Trophoblast cell (in vitro differentiated cells and primary cell): ENCODE measurements around the gene DGKB.

ENCODE experiments used
- DNase-seq, 2 donors: peaks; one replicate each; pipeline ENCODE4 v3.0.0-alpha.2; 2016
- H2AFZ ChIP-seq: 2 replicates; pipeline ENCODE4 v1.6.1; 2013; ENCODE audit warnings: low read length, moderate library complexity, mild to moderate bottlenecking; ENCODE audit not compliant: insufficient read depth, poor library complexity
- H2AK5ac ChIP-seq: 2 replicates; pipeline ENCODE4 v1.6.1; 2013; ENCODE audit warnings: mild to moderate bottlenecking, low read length
- H2BK120ac ChIP-seq: 2 replicates; pipeline ENCODE4 v1.6.1; 2013; ENCODE audit warnings: low read length, mild to moderate bottlenecking, moderate library complexity; ENCODE audit not compliant: insufficient read depth, poor library complexity
- H2BK12ac ChIP-seq: 2 replicates; pipeline ENCODE4 v1.6.1; 2013; ENCODE audit warnings: mild to moderate bottlenecking, low read length, moderate library complexity
- H2BK5ac ChIP-seq: 2 replicates; pipeline ENCODE4 v1.6.1; 2013; ENCODE audit warnings: low read length, low read depth, moderate library complexity, mild to moderate bottlenecking; ENCODE audit not compliant: poor library complexity
- H3K14ac ChIP-seq: 2 replicates; pipeline ENCODE4 v1.6.1; 2013; ENCODE audit warnings: mild to moderate bottlenecking, low read length
- H3K18ac ChIP-seq: 2 replicates; pipeline ENCODE4 v1.6.1; 2013; ENCODE audit warnings: mild to moderate bottlenecking, low read length
- H3K23ac ChIP-seq: 2 replicates; pipeline ENCODE4 v1.6.1; 2013; ENCODE audit warnings: low read length
- H3K27ac ChIP-seq: 2 replicates; pipeline ENCODE4 v1.5.1; 2013; ENCODE audit warnings: low read depth, mild to moderate bottlenecking, inconsistent platforms, low read length, moderate library complexity
- H3K27me3 ChIP-seq: 2 replicates; pipeline ENCODE4 v1.6.1; 2013; ENCODE audit warnings: inconsistent platforms, mild to moderate bottlenecking, low read length, moderate library complexity; ENCODE audit not compliant: insufficient read depth
- H3K36me3 ChIP-seq, 2 experiments: 1 replicate in 1 of 2; 2 replicates in 1 of 2; pipeline ENCODE4 v1.6.1; 2013; ENCODE audit warnings: low read length in 2 of 2, mild to moderate bottlenecking in 2 of 2, moderate library complexity in 1 of 2; ENCODE audit not compliant: insufficient read depth in 2 of 2, control insufficient read depth in 1 of 2
- H3K4ac ChIP-seq: 2 replicates; pipeline ENCODE4 v1.6.1; 2013; ENCODE audit warnings: low read depth, mild to moderate bottlenecking, low read length, moderate library complexity
- H3K4me1 ChIP-seq, 2 experiments: 1 replicate in 1 of 2; 2 replicates in 1 of 2; pipeline ENCODE4 v1.6.1; 2013; ENCODE audit warnings: low read length in 2 of 2, mild to moderate bottlenecking in 2 of 2, moderate library complexity in 1 of 2; ENCODE audit not compliant: insufficient read depth in 2 of 2, control insufficient read depth in 1 of 2
- H3K4me2 ChIP-seq: 2 replicates; pipeline ENCODE4 v1.6.1; 2013; ENCODE audit warnings: inconsistent platforms, mild to moderate bottlenecking, low read length, moderate library complexity
- H3K4me3 ChIP-seq: 2 replicates; pipeline ENCODE4 v1.5.1; 2013; ENCODE audit warnings: mild to moderate bottlenecking, low read depth, low read length, inconsistent platforms
- H3K79me1 ChIP-seq: one replicate; pipeline ENCODE4 v1.6.1; 2013; ENCODE audit warnings: low read length
- H3K79me2 ChIP-seq: 2 replicates; pipeline ENCODE4 v1.6.1; 2013; ENCODE audit warnings: low read length, mild to moderate bottlenecking; ENCODE audit not compliant: control insufficient read depth, insufficient read depth, poor library complexity
- H3K9ac ChIP-seq: 2 replicates; pipeline ENCODE4 v1.6.1; 2013; ENCODE audit warnings: mild to moderate bottlenecking, low read length
- H3K9me3 ChIP-seq: 2 replicates; pipeline ENCODE4 v1.6.1; 2013; ENCODE audit warnings: low read depth, mild to moderate bottlenecking, control low read depth, inconsistent platforms, low read length; ENCODE audit not compliant: insufficient read depth
- H4K12ac ChIP-seq: 2 replicates; pipeline ENCODE4 v1.6.1; 2013; ENCODE audit warnings: low read depth, mild to moderate bottlenecking, low read length, moderate library complexity
- H4K8ac ChIP-seq: 2 replicates; pipeline ENCODE4 v1.6.1; 2013; ENCODE audit warnings: low read depth, mild to moderate bottlenecking, low read length, moderate library complexity
- H4K91ac ChIP-seq: one replicate; pipeline ENCODE4 v1.6.1; 2013; ENCODE audit warnings: low read depth, mild to moderate bottlenecking, low read length, moderate library complexity
- WGBS: extraction: QIAGEN DNeasy Blood & Tissue Kit; methylation state at CpG from one replicate; pipeline ENCODE4 v1.1.7; 2013; ENCODE audit warnings: missing lambda C conversion rate; ENCODE audit not compliant: insufficient read length, insufficient coverage; ENCODE audit errors: extremely low coverage; 5-methylcytosine and 5-hydroxymethylcytosine counted together

DGKB gene

GRCh38 chr7:14606101-14606500, 296.4 kb downstream of the DGKB start:
- Histone ChIP-seq H4K12ac (no peak overlapping the region), H3K9me3 (no peaks in the 10 kb centered on the region), H2BK12ac (no peak overlapping the region), H3K27ac (no peak overlapping the region), H3K9ac (no peak overlapping the region), H3K79me1 (no peaks in the 10 kb centered on the region), H3K4me1 (no peaks in the 10 kb centered on the region), H3K23ac (no peak overlapping the region), H2BK120ac (no peak overlapping the region), H3K36me3 (no peaks in the 10 kb centered on the region), H3K14ac (no peak overlapping the region), H3K4me3 (no peak overlapping the region), H3K18ac (no peak overlapping the region), H4K8ac (no peak overlapping the region), H4K91ac (no peak overlapping the region), H3K4ac (no peak overlapping the region), H2AK5ac (no peak overlapping the region), H3K4me2 (no peak overlapping the region), H3K79me2 (no peaks in the 10 kb centered on the region), H2BK5ac (no peak overlapping the region), H2AFZ (no peak overlapping the region), H3K27me3 (no peaks in the 10 kb centered on the region)
- DNase-seq: no peak

- Histone ChIP-seq H3K4ac (no peak overlapping the region), H4K12ac (no peak overlapping the region), H4K8ac (no peak overlapping the region), H3K27ac (no peak overlapping the region), H3K4me1 (no peaks in the 10 kb centered on the region), H3K4me3 (no peak overlapping the region), H3K36me3 (no peaks in the 10 kb centered on the region), H2AFZ (no peak overlapping the region), H2BK5ac (no peak overlapping the region), H3K79me2 (no peaks in the 10 kb centered on the region), H3K9ac (no peak overlapping the region), H3K27me3 (no peaks in the 10 kb centered on the region), H4K91ac (no peak overlapping the region), H2AK5ac (no peak overlapping the region), H3K14ac (no peak overlapping the region), H2BK12ac (no peak overlapping the region), H3K18ac (no peak overlapping the region), H3K9me3 (no peaks in the 10 kb centered on the region), H3K23ac (no peak overlapping the region), H3K4me2 (no peak overlapping the region), H3K79me1 (no peaks in the 10 kb centered on the region), H2BK120ac (no peak overlapping the region)
- DNase-seq: no peak
- no CpG with 5 or more reads among the region's 2 CpGs for WGBS
These were observed 297.9 kb downstream of the DGKB start for GRCh38 chr7:14604606-14605005.

- H3K4ac ChIP-seq: no peak overlapping the region
- no peaks in the 10 kb centered on the region for H3K79me2 ChIP-seq
- H2BK5ac ChIP-seq: no peak overlapping the region
- no peak overlapping the region for H3K4me2 ChIP-seq
- no peak overlapping the region for H2AK5ac ChIP-seq
- no peak overlapping the region for H3K4me3 ChIP-seq
- H3K9ac ChIP-seq: no peak overlapping the region
- no peaks in the 10 kb centered on the region for H3K27me3 ChIP-seq
- no peaks in the 10 kb centered on the region for H3K79me1 ChIP-seq
- no peak overlapping the region for H3K23ac ChIP-seq
- no peak overlapping the region for H4K12ac ChIP-seq
- no peak overlapping the region for H2AFZ ChIP-seq
- no peak for DNase-seq
- H3K9me3 ChIP-seq: no peaks in the 10 kb centered on the region
- no peak overlapping the region for H2BK12ac ChIP-seq
- no peak overlapping the region for H3K14ac ChIP-seq
- no peak overlapping the region for H4K91ac ChIP-seq
- H3K27ac ChIP-seq: no peak overlapping the region
- no peak overlapping the region for H4K8ac ChIP-seq
- H3K4me1 ChIP-seq: no peaks in the 10 kb centered on the region
- no peaks in the 10 kb centered on the region for H3K36me3 ChIP-seq
- H2BK120ac ChIP-seq: no peak overlapping the region
- H3K18ac ChIP-seq: no peak overlapping the region
- WGBS: no CpG with 5 or more reads among the region's 1 CpG
These were observed 299.7 kb downstream of the DGKB start for GRCh38 chr7:14602851-14603250.

GRCh38 chr7:14600766-14601367, 301.7 kb downstream of the DGKB start:
- Histone ChIP-seq H3K4me2 (no peak overlapping the region), H3K9me3 (no peaks in the 10 kb centered on the region), H3K79me2 (no peaks in the 10 kb centered on the region), H3K9ac (no peak overlapping the region), H2BK120ac (no peak overlapping the region), H3K79me1 (no peaks in the 10 kb centered on the region), H2AFZ (no peak overlapping the region), H3K4me3 (no peak overlapping the region), H4K8ac (no peak overlapping the region), H3K36me3 (no peaks in the 10 kb centered on the region), H2BK5ac (no peak overlapping the region), H3K23ac (no peak overlapping the region), H3K4ac (no peak overlapping the region), H3K27me3 (no peaks in the 10 kb centered on the region), H3K27ac (no peak overlapping the region), H3K18ac (no peak overlapping the region), H2BK12ac (no peak overlapping the region), H4K91ac (no peak overlapping the region), H3K4me1 (no peaks in the 10 kb centered on the region), H2AK5ac (no peak overlapping the region), H3K14ac (no peak overlapping the region), H4K12ac (no peak overlapping the region)
- no CpG with 5 or more reads among the region's 2 CpGs for WGBS
- no peak for DNase-seq
